Neural crest cell (in vitro differentiated cells): ENCODE data around the gene KCNH8. TPM values are rescaled to one million over a fixed set of nuclear protein-coding genes. Genes with fewer than 3 reads are reported as not detected.
"Not testable (repeated sequence)": the region's sequence is repeated elsewhere in the genome, so short reads cannot be mapped to it uniquely, and the experiment has no call there.

Source experiments
- DNase-seq: peaks from one replicate; pipeline ENCODE4 v3.0.0; 2021; ENCODE audit warnings: low read depth, mixed read lengths, low spot score
- H3K27ac Mint-ChIP-seq: one replicate; pipeline ENCODE4 v1.8.0; 2021; ENCODE audit warnings: mild to moderate bottlenecking, mixed read lengths; ENCODE audit not compliant: unreplicated experiment
- H3K27me3 Mint-ChIP-seq: 2 replicates; pipeline ENCODE4 v1.8.0; 2021; ENCODE audit warnings: low read depth, mild to moderate bottlenecking, mixed read lengths
- H3K36me3 Mint-ChIP-seq: 2 replicates; pipeline ENCODE4 v1.8.0; 2021; ENCODE audit warnings: low read depth, mild to moderate bottlenecking, mixed read lengths
- H3K4me1 Mint-ChIP-seq: 2 replicates; pipeline ENCODE4 v1.8.0; 2021; ENCODE audit warnings: mixed read lengths
- H3K4me3 Mint-ChIP-seq: one replicate; pipeline ENCODE4 v1.8.0; 2021; ENCODE audit warnings: mild to moderate bottlenecking, mixed read lengths
- H3K9me3 Mint-ChIP-seq: 2 replicates; pipeline ENCODE4 v1.8.0; 2021; ENCODE audit warnings: mixed read lengths
- long read RNA-seq: library from polyadenylated mRNA; unstranded; transcript quantifications from one replicate; pipeline ENCODE4 v2.0.0, GENCODE V29; 2020
- total RNA-seq: library from RNA; stranded (reverse); gene quantifications from 2 replicates; pipeline ENCODE4 v1.2.1, GENCODE V29; 2021
- TF ChIP-seq, protein P1 (sequence below): fragments of 200-600 bp; sonication (generic); conservative IDR thresholded peaks from 2 replicates; pipeline ENCODE4 v1.5.0; 2021; ENCODE audit warnings: antibody characterized with exemption, mild to moderate bottlenecking

Gene KCNH8
- 3.5 and 3.8 TPM in 2 replicates for total RNA-seq
- long read RNA-seq, partial matches to known transcripts, result 0 of 1 reads
- long read RNA-seq, other reads (novel, unspliced or antisense), result 1 of 1 reads

DNA sequence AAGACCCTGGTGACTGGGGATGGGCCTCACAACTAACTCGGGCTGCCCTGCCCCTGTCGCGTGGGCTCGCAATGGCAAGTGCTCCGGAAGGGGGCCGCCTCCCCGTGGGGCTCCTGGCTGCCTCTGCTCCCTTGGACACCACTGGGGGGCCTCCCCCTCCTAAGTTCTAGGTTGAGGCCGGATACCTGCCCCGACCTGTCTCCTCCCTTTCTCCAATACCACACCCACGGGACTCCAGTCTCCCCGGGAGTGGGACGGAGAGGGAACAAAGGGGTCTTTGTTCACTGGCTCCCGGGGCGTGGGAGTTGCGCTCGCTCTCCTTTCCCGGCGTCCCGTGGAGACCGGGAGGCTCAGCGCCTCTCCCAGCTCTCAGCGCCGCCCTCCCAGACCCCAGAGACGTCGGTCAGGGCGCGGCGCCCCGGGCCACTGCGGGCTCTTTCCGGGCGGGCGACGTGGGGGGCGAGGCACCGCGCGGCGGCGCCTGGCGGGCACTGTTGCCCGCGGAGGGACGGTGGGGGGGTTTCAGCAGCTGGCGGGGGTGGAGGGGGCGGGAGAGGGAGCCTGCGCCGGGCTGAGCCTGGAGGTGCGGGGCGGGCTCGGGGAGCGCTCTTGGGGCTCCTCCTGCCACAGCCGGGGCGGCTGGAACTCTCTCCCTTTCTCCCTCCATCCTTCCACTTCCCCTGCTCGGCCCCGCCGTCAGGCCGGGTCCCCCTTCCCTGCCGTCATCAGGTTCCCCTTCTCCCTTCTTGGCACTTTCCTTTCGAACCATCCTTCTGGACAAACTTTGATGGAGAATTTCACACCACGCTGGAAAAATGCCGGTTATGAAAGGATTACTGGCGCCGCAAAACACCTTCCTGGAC is at the start of gene KCNH8:
KCNH8 (plus strand) TSS at position 606 of the 863 bp plus-strand sequence; CDS start at position 816, 210 bp downstream.
- TF ChIP-seq, protein P1, sequence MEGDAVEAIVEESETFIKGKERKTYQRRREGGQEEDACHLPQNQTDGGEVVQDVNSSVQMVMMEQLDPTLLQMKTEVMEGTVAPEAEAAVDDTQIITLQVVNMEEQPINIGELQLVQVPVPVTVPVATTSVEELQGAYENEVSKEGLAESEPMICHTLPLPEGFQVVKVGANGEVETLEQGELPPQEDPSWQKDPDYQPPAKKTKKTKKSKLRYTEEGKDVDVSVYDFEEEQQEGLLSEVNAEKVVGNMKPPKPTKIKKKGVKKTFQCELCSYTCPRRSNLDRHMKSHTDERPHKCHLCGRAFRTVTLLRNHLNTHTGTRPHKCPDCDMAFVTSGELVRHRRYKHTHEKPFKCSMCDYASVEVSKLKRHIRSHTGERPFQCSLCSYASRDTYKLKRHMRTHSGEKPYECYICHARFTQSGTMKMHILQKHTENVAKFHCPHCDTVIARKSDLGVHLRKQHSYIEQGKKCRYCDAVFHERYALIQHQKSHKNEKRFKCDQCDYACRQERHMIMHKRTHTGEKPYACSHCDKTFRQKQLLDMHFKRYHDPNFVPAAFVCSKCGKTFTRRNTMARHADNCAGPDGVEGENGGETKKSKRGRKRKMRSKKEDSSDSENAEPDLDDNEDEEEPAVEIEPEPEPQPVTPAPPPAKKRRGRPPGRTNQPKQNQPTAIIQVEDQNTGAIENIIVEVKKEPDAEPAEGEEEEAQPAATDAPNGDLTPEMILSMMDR, result peak; percentile 7
- Mint-ChIP-seq H3K9me3 (no peaks in the 10 kb centered on the region), H3K36me3 (no peaks in the 10 kb centered on the region), H3K4me1 (peaks cover 25% of the 10 kb centered on the region), H3K27ac (peak within 1 kb of the TSS; percentile 96), H3K27me3 (peaks cover 23% of the 10 kb centered on the region), H3K4me3 (peak within 1 kb of the TSS; percentile 98)
- peak; percentile 48 for DNase-seq

DNA sequence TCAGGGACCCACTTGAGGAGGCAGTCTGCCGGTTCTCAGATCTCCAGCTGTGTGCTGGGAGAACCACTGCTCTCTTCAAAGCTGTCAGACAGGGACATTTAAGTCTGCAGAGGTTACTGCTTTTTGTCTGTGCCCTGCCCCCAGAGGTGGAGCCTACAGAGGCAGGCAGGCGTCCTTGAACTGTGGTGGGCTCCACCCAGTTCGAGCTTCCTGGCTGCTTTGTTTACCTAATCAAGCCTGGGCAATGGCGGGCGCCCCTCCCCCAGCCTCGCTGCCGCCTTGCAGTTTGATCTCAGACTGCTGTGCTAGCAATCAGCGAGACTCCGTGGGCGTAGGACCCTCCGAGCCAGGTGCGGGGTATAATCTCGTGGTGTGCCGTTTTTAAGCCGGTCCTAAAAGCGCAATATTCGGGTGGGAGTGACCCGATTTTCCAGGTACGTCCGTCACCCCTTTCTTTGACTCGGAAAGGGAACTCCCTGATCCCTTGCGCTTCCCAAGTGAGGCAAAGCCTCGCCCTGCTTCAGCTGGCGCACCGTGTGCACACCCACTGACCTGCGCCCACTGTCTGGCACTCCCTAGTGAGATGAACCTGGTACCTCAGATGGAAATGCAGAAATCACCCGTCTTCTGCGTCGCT is 45.5 kb upstream of the KCNH8 start:
- not testable (repeated sequence) for H3K9me3 Mint-ChIP-seq, DNase-seq, H3K4me1 Mint-ChIP-seq, H3K36me3 Mint-ChIP-seq, H3K27me3 Mint-ChIP-seq
- Mint-ChIP-seq H3K27ac (peak overlapping the region; percentile 83), H3K4me3 (peak overlapping the region; percentile 92)

DNA sequence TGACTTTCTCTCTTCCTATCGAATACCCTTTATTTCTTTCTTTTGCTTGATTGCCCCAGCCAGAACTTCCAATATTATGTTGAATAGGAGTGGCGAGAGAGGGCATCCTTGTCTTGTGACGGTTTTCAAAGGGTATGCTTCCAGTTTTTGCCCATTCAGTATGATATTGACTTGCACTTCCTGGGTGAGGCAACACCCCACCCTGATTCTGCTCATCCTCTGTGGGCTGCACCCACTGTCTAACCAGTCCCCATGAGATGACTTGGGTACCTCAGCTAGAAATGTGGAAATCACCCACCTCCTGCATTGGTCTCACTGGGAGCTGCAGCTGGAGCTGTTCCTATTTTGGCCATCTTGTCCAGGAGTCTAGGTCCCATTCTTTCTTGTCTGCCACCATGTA is 44.8 kb upstream of the KCNH8 start:
- Mint-ChIP-seq H3K27me3 (no peaks in the 10 kb centered on the region), H3K4me3 (peak overlapping the region; percentile 92), H3K4me1 (peaks cover 8% of the 10 kb centered on the region), H3K9me3 (no peaks in the 10 kb centered on the region), H3K27ac (peak overlapping the region; percentile 83), H3K36me3 (peaks cover 2% of the 10 kb centered on the region)
- TF ChIP-seq, protein P1, result no peak
- no peak for DNase-seq

DNA sequence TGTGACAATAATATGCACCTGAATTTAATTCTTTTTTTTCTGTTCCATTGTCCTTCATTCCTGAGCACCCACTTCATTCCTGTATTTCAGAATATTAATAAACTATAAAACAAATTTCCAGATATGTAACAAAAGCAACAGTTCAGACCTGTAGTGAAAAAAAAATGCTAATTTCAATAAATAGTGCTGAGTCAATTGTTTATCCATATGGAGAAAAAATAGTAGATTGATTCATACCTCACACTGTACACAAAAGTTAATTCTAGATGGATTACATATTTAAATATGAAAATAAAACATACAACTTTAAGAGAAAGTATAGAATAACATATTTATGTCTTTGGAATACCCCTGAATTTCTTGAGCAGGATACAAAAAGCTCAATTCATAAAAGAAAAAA is 43.9 kb upstream of the KCNH8 start:
- H3K9me3 Mint-ChIP-seq, result no peaks in the 10 kb centered on the region
- no peak for DNase-seq
- no peaks in the 10 kb centered on the region for H3K27me3 Mint-ChIP-seq
- TF ChIP-seq, protein P1, result no peak
- H3K27ac Mint-ChIP-seq, result no peak overlapping the region
- peaks cover 2% of the 10 kb centered on the region for H3K36me3 Mint-ChIP-seq
- H3K4me1 Mint-ChIP-seq, result peaks cover 8% of the 10 kb centered on the region
- H3K4me3 Mint-ChIP-seq, result no peak overlapping the region

DNA sequence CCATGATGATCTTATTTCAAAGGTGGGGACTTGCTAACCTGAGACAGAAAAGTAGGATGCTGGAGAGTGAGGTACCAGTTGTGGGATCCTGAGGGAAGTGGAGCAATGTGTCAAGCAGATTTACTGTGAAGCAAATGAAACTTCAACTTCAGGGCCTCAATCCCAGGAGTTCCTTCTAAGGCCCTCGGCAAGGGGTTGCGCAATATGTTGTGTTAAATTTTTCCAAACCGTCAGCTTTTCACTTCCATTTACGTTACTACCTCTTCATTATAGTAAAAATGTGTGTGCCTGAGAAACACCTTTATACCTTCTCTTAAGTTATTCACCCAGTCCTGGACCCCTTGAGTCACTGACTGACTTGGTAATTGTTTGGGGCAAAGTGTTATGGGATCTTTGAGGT is 42.5 kb upstream of the KCNH8 start:
- H3K4me1 Mint-ChIP-seq, result peaks cover 8% of the 10 kb centered on the region
- peaks cover 2% of the 10 kb centered on the region for H3K36me3 Mint-ChIP-seq
- no peak for DNase-seq
- H3K27ac Mint-ChIP-seq, result no peak overlapping the region
- H3K9me3 Mint-ChIP-seq, result no peaks in the 10 kb centered on the region
- no peaks in the 10 kb centered on the region for H3K27me3 Mint-ChIP-seq
- no peak overlapping the region for H3K4me3 Mint-ChIP-seq
- TF ChIP-seq, protein P1, result no peak

DNA sequence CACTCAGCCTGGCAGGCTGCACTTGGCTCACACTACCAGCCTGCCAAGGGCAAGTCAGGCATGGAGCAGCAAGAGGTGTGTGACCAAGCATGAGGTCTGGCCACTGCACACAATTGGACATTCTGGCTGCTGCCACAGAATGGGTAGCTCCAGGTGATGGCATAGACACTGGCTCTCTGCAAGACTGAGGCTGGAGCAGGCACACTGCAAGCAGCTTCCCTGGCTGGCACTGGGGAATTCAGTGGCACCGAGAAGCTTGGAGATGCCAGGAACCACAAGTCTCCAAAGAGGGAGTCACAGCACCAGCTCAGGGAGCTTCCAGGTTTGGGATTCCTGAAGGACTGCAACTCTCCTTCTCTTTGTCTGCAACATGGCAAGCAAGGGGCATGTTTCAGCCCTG is 42.0 kb upstream of the KCNH8 start:
- Mint-ChIP-seq H3K9me3 (no peaks in the 10 kb centered on the region), H3K27me3 (no peaks in the 10 kb centered on the region), H3K27ac (no peak overlapping the region), H3K36me3 (peaks cover 2% of the 10 kb centered on the region), H3K4me1 (peaks cover 8% of the 10 kb centered on the region), H3K4me3 (no peak overlapping the region)
- DNase-seq, result no peak
- TF ChIP-seq, protein P1, result no peak
